HEK293 (cell line): ENCODE measurements around the gene CDK14.

Source experiments
- CTCF ChIA-PET: fragments of 350-600 bp; formaldehyde crosslinking; extraction: SDS; loops from one replicate; lab custom pipeline; 2021; ENCODE audit warnings: antibody characterized with exemption; lab: Yijun Ruan, JAX
- POLR2A ChIA-PET: fragments of 300-600 bp; formaldehyde crosslinking; extraction: SDS; loops from one replicate; lab custom pipeline; 2020; ENCODE audit warnings: antibody characterized with exemption, inconsistent platforms; lab: Yijun Ruan, JAX
- H3K27ac ChIP-seq: fragments of 200-500 bp; sonication (Bioruptor generic); 2 replicates; pipeline ENCODE4 v1.5.1; 2014; ENCODE audit warnings: low read depth, low read length, control low read depth, inconsistent platforms; ENCODE audit errors: extremely low read depth
- H3K36me3 ChIP-seq, 2 experiments: fragments of 200-500 bp in 1 of 2; sonication (Bioruptor generic) in 1 of 2; 1 replicate in 1 of 2; 2 replicates in 1 of 2; pipeline ENCODE4 v1.5.1; 2014 to 2017; ENCODE audit warnings: inconsistent platforms in 2 of 2, low read length in 2 of 2; ENCODE audit not compliant: control insufficient read depth in 2 of 2, insufficient read depth in 1 of 2
- H3K4me1 ChIP-seq: fragments of 200-500 bp; sonication (Bioruptor generic); 2 replicates; pipeline ENCODE4 v1.5.1; 2014; ENCODE audit warnings: mild to moderate bottlenecking, low read length, inconsistent platforms; ENCODE audit not compliant: control insufficient read depth, insufficient read depth
- H3K4me3 ChIP-seq: 2 replicates; pipeline ENCODE4 v1.5.1; 2011; ENCODE audit warnings: low read depth, mild to moderate bottlenecking, control low read depth, low read length, moderate library complexity
- H3K9me3 ChIP-seq: fragments of 200-500 bp; sonication (Bioruptor generic); 2 replicates; pipeline ENCODE4 v1.5.1; 2014; ENCODE audit warnings: low read depth, low read length, inconsistent platforms; ENCODE audit not compliant: control insufficient read depth, insufficient read depth
- GLI2 ChIP-seq: fragments of 450-650 bp; formaldehyde crosslinking; IDR thresholded peaks from 2 replicates; pipeline ENCODE4; 2017; ENCODE audit warnings: missing biosample characterization, missing genetic modification characterization, low read depth, borderline replicate concordance
- HOXC10 ChIP-seq: sonication (generic); formaldehyde crosslinking; IDR thresholded peaks from 2 replicates; pipeline ENCODE4 v1.8.1; 2023; ENCODE audit warnings: mild to moderate bottlenecking, missing genetic modification reagents
- KLF7 ChIP-seq: fragments of 450-650 bp; formaldehyde crosslinking; IDR thresholded peaks from 2 replicates; pipeline ENCODE4 v1.5.1; 2016; ENCODE audit warnings: missing biosample characterization, missing genetic modification characterization, borderline replicate concordance
- MZF1 ChIP-seq: fragments of 450-650 bp; formaldehyde crosslinking; IDR thresholded peaks from 2 replicates; pipeline ENCODE4 v1.5.1; 2017; ENCODE audit warnings: missing biosample characterization, missing genetic modification characterization, borderline replicate concordance
- OVOL3 ChIP-seq: fragments of 450-650 bp; formaldehyde crosslinking; IDR thresholded peaks from 2 replicates; pipeline ENCODE4 v1.5.1; 2016; ENCODE audit warnings: missing biosample characterization, missing genetic modification characterization
- SP7 ChIP-seq: fragments of 450-650 bp; formaldehyde crosslinking; IDR thresholded peaks from 2 replicates; pipeline ENCODE4 v1.5.1; 2016; ENCODE audit warnings: missing biosample characterization, missing genetic modification characterization
- TCF7L2 ChIP-seq: IDR thresholded peaks from 2 replicates; pipeline ENCODE4 v1.6.1; 2011; ENCODE audit warnings: low read depth, mild to moderate bottlenecking, inconsistent platforms, low read length, moderate library complexity, borderline replicate concordance
- ZBTB7A ChIP-seq: fragments of 450-650 bp; formaldehyde crosslinking; IDR thresholded peaks from 2 replicates; pipeline ENCODE4 v1.5.1; 2016; ENCODE audit warnings: low read depth, missing biosample characterization, missing genetic modification characterization
- ZNF146 ChIP-seq: fragments of 450-650 bp; formaldehyde crosslinking; IDR thresholded peaks from 2 replicates; pipeline ENCODE4 v1.5.1; 2016; ENCODE audit warnings: missing biosample characterization, missing genetic modification characterization
- ZNF155 ChIP-seq: fragments of 450-650 bp; formaldehyde crosslinking; IDR thresholded peaks from 2 replicates; pipeline ENCODE4 v1.5.1; 2016; ENCODE audit warnings: missing biosample characterization, missing genetic modification characterization
- ZNF16 ChIP-seq: fragments of 450-650 bp; formaldehyde crosslinking; IDR thresholded peaks from 2 replicates; pipeline ENCODE4 v1.5.1; 2016; ENCODE audit warnings: low read depth, missing biosample characterization, missing genetic modification characterization
- ZNF221 ChIP-seq: fragments of 450-650 bp; formaldehyde crosslinking; IDR thresholded peaks from 2 replicates; pipeline ENCODE4 v1.5.1; 2017; ENCODE audit warnings: missing biosample characterization, missing genetic modification characterization, borderline replicate concordance
- ZNF248 ChIP-seq: fragments of 450-650 bp; formaldehyde crosslinking; IDR thresholded peaks from 2 replicates; pipeline ENCODE4 v1.5.1; 2017; ENCODE audit warnings: missing biosample characterization, missing genetic modification characterization
- ZNF280C ChIP-seq: fragments of 450-650 bp; formaldehyde crosslinking; IDR thresholded peaks from 2 replicates; pipeline ENCODE4 v1.5.1; 2016; ENCODE audit warnings: missing biosample characterization, missing genetic modification characterization
- ZNF501 ChIP-seq: fragments of 450-650 bp; formaldehyde crosslinking; IDR thresholded peaks from 2 replicates; pipeline ENCODE4 v1.5.1; 2016; ENCODE audit warnings: missing biosample characterization, missing genetic modification characterization
- ZNF514 ChIP-seq: fragments of 450-650 bp; formaldehyde crosslinking; IDR thresholded peaks from 2 replicates; pipeline ENCODE4 v1.5.1; 2016; ENCODE audit warnings: missing biosample characterization, missing genetic modification characterization
- ZNF521 ChIP-seq: fragments of 450-650 bp; formaldehyde crosslinking; IDR thresholded peaks from 2 replicates; pipeline ENCODE4 v1.5.1; 2017; ENCODE audit warnings: missing biosample characterization, mild to moderate bottlenecking, missing genetic modification characterization
- ZNF548 ChIP-seq: fragments of 450-650 bp; formaldehyde crosslinking; IDR thresholded peaks from 2 replicates; pipeline ENCODE4 v1.5.1; 2016; ENCODE audit warnings: missing biosample characterization, missing genetic modification characterization
- ZNF558 ChIP-seq: fragments of 450-650 bp; formaldehyde crosslinking; IDR thresholded peaks from 2 replicates; pipeline ENCODE4 v1.5.1; 2016; ENCODE audit warnings: missing biosample characterization, missing genetic modification characterization
- ZNF571 ChIP-seq: fragments of 450-650 bp; formaldehyde crosslinking; IDR thresholded peaks from 2 replicates; pipeline ENCODE4 v1.5.0; 2017; ENCODE audit warnings: missing biosample characterization, missing genetic modification characterization
- ZNF585B ChIP-seq: fragments of 450-650 bp; formaldehyde crosslinking; IDR thresholded peaks from 2 replicates; pipeline ENCODE4 v1.5.1; 2016; ENCODE audit warnings: missing biosample characterization, missing genetic modification characterization
- ZNF76 ChIP-seq: fragments of 450-650 bp; formaldehyde crosslinking; IDR thresholded peaks from 2 replicates; pipeline ENCODE4; 2016; ENCODE audit warnings: low read depth, missing biosample characterization, missing genetic modification characterization, borderline replicate concordance
- ZNF843 ChIP-seq: fragments of 450-650 bp; formaldehyde crosslinking; IDR thresholded peaks from 2 replicates; pipeline ENCODE4 v1.5.1; 2016; ENCODE audit warnings: missing biosample characterization, missing genetic modification characterization
- TF ChIP-seq, protein P1 (sequence below): fragments of 450-650 bp; formaldehyde crosslinking; IDR thresholded peaks from 2 replicates; pipeline ENCODE4; 2016; ENCODE audit warnings: missing biosample characterization, missing genetic modification characterization
- TF ChIP-seq, protein P2 (sequence below): fragments of 450-650 bp; formaldehyde crosslinking; IDR thresholded peaks from 2 replicates; pipeline ENCODE4 v1.5.1; 2017; ENCODE audit warnings: missing biosample characterization, missing genetic modification characterization
- TF ChIP-seq, protein P3 (sequence below): fragments of 450-650 bp; formaldehyde crosslinking; IDR thresholded peaks from 2 replicates; pipeline ENCODE4 v1.5.1; 2016; ENCODE audit warnings: missing biosample characterization, missing genetic modification characterization

Gene CDK14

DNA sequence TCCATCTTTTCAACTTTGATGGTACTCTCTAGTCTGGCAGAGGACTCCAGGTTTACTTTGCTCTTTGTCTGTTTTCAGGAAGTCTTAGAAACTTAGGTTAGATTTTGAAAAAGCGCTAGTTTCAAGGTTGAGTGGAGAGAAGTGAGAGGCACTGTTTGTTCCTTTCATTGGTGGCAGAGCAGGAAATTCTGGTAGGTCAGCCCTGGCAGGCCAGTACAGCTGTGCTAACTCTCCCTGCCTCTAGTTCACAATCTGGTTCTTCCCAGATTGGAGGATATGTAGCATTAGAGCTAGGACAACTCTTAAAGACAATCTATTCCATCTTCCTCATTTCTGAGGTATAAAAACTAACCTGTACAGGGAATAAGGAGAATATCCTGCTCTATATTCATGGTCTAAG is 507.2 kb downstream of the CDK14 start:
- POLR2A ChIA-PET, result no interaction called here
- CTCF ChIA-PET, result interaction anchor here (0.7 kb wide), 1 partner anchor 13 kb away, joined by 3 read pairs; no protein-coding TSS in a partner anchor
- H3K9me3 ChIP-seq, result no peaks in the 10 kb centered on the region

DNA sequence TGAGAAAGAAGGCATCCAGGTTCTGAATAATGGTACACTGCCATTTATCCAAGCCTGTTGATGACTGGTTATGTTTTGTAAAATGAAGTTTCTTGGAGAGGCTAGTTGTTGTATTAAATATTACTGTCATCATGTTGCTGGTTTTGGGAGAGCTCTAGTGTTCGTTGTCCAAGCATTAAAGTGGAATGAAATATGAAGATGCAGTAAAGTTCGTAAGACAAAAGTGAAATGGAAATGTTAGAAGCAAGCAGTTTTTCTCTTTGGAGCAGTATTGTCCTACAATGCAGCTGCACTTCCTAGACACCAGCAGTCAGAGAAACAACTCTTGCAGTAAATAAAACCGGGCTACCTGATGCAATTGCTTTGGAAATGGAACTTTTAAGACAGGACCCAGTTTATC is 511.3 kb downstream of the CDK14 start:
- Histone ChIP-seq H3K36me3 (no peaks in the 10 kb centered on the region), H3K9me3 (no peaks in the 10 kb centered on the region)
- TF ChIP-seq ZNF155 (tag by site-specific recombination) (no peak), GLI2 (tag by site-specific recombination) (no peak), ZNF146 (tag by site-specific recombination) (no peak), ZNF501 (tag by site-specific recombination) (no peak), OVOL3 (tag by site-specific recombination) (no peak), ZNF280C (tag by site-specific recombination) (no peak), ZNF548 (tag by site-specific recombination) (no peak), ZNF248 (tag by site-specific recombination) (no peak), ZNF521 (no peak), KLF7 (tag by site-specific recombination) (no peak)
- TF ChIP-seq, protein P1, sequence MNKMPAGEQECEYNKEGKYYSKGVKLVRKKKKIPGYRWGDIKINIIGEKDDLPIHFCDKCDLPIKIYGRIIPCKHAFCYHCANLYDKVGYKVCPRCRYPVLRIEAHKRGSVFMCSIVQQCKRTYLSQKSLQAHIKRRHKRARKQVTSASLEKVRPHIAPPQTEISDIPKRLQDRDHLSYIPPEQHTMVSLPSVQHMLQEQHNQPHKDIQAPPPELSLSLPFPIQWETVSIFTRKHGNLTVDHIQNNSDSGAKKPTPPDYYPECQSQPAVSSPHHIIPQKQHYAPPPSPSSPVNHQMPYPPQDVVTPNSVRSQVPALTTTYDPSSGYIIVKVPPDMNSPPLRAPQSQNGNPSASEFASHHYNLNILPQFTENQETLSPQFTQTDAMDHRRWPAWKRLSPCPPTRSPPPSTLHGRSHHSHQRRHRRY (tag by site-specific recombination), result no peak
- TF ChIP-seq, protein P2, sequence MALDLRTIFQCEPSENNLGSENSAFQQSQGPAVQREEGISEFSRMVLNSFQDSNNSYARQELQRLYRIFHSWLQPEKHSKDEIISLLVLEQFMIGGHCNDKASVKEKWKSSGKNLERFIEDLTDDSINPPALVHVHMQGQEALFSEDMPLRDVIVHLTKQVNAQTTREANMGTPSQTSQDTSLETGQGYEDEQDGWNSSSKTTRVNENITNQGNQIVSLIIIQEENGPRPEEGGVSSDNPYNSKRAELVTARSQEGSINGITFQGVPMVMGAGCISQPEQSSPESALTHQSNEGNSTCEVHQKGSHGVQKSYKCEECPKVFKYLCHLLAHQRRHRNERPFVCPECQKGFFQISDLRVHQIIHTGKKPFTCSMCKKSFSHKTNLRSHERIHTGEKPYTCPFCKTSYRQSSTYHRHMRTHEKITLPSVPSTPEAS (tag by site-specific recombination), result no peak
- TF ChIP-seq, protein P3, sequence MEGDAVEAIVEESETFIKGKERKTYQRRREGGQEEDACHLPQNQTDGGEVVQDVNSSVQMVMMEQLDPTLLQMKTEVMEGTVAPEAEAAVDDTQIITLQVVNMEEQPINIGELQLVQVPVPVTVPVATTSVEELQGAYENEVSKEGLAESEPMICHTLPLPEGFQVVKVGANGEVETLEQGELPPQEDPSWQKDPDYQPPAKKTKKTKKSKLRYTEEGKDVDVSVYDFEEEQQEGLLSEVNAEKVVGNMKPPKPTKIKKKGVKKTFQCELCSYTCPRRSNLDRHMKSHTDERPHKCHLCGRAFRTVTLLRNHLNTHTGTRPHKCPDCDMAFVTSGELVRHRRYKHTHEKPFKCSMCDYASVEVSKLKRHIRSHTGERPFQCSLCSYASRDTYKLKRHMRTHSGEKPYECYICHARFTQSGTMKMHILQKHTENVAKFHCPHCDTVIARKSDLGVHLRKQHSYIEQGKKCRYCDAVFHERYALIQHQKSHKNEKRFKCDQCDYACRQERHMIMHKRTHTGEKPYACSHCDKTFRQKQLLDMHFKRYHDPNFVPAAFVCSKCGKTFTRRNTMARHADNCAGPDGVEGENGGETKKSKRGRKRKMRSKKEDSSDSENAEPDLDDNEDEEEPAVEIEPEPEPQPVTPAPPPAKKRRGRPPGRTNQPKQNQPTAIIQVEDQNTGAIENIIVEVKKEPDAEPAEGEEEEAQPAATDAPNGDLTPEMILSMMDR, result no peak
- TF ChIP-seq, all 188 proteins: peak for 0
- ChIA-PET CTCF (no interaction called here), POLR2A (no interaction called here)
- H3K4me3 ChIP-seq, result no peak overlapping the region
- no peak overlapping the region for H3K27ac ChIP-seq
- no peaks in the 10 kb centered on the region for H3K4me1 ChIP-seq

More for the DNA sequence above, 507.2 kb downstream of the CDK14 start:
- TF ChIP-seq HOXC10 (CRISPR knock-in tag), result no peak
- TF ChIP-seq ZNF514, result no peak
- no peak for TF ChIP-seq ZNF76 (tag by site-specific recombination)
- TF ChIP-seq ZNF558 (tag by site-specific recombination), result no peak
- no peak for TF ChIP-seq MZF1
- TF ChIP-seq ZNF571 (tag by site-specific recombination), result no peak
- no peak for TF ChIP-seq ZNF585B
- TF ChIP-seq TCF7L2, result no peak
- no peak for TF ChIP-seq ZNF221 (tag by site-specific recombination)
- TF ChIP-seq ZBTB7A, result no peak
- TF ChIP-seq ZNF16, result no peak
- TF ChIP-seq SP7 (tag by site-specific recombination), result no peak
- TF ChIP-seq ZNF843 (tag by site-specific recombination), result no peak
- Histone ChIP-seq H3K4me3 (no peak overlapping the region), H3K4me1 (no peaks in the 10 kb centered on the region), H3K27ac (no peak overlapping the region), H3K36me3 (no peaks in the 10 kb centered on the region)
